IMR-90 (cell line): ENCODE measurements around the gene HACL1. TPM values are rescaled to one million over a fixed set of nuclear protein-coding genes. Genes with fewer than 3 reads are reported as not detected.

Experiments
- ATAC-seq: fragments of 200-7000 bp; cut with Tn5 transposase; 2 replicates; pipeline ENCODE4 v1.9.1; 2020; ENCODE audit warnings: low read depth, mild to moderate bottlenecking, moderate library complexity
- BruUV-seq: library from RNA; stranded (reverse); fragments of 400-500 nt; replicated peaks from 2 replicates; lab custom pipeline; 2021; lab: Mats Ljungman, UMichigan
- CTCF ChIA-PET: fragments of 300-600 bp; formaldehyde crosslinking; extraction: SDS; loops from one replicate; lab custom pipeline; 2021; ENCODE audit warnings: antibody characterized with exemption; lab: Yijun Ruan, JAX
- POLR2A ChIA-PET: fragments of 300-600 bp; sonication (Branson Sonifier 250); formaldehyde crosslinking; loops from one replicate; lab custom pipeline; 2022; ENCODE audit warnings: antibody characterized with exemption; ENCODE audit not compliant: unreplicated experiment; lab: Charles Lee
- DNase-seq: peaks from one replicate; pipeline ENCODE4 v3.0.0; 2013
- H2AFZ ChIP-seq: replicated peaks from 2 replicates; pipeline ENCODE3; 2013; ENCODE audit warnings: low read length, mild to moderate bottlenecking; ENCODE audit not compliant: poor library complexity
- H2AK5ac ChIP-seq: 2 replicates; pipeline ENCODE4 v1.6.1; 2013; ENCODE audit warnings: low read depth, low read length, inconsistent platforms
- H2AK9ac ChIP-seq: replicated peaks from 2 replicates; pipeline ENCODE3; 2013; ENCODE audit warnings: mild to moderate bottlenecking, low read depth, low read length, moderate library complexity; ENCODE audit not compliant: poor library complexity
- H2BK120ac ChIP-seq: 2 replicates; pipeline ENCODE4 v1.6.1; 2013; ENCODE audit warnings: low read depth, low read length, inconsistent platforms
- H2BK15ac ChIP-seq: 3 replicates; pipeline ENCODE4 v1.6.1; 2013; ENCODE audit warnings: low read depth, low read length, inconsistent platforms
- H2BK20ac ChIP-seq: 2 replicates; pipeline ENCODE4 v1.6.1; 2013; ENCODE audit warnings: low read depth, mild to moderate bottlenecking, inconsistent platforms, low read length, moderate library complexity
- H2BK5ac ChIP-seq: 2 replicates; pipeline ENCODE4 v1.6.1; 2013; ENCODE audit warnings: mild to moderate bottlenecking, low read depth, low read length, inconsistent platforms; ENCODE audit not compliant: poor library complexity, severe bottlenecking
- H3K14ac ChIP-seq: replicated peaks from 2 replicates; pipeline ENCODE4 v1.6.1; 2013; ENCODE audit warnings: low read depth, low read length, inconsistent platforms
- H3K18ac ChIP-seq: 2 replicates; pipeline ENCODE4 v1.6.1; 2013; ENCODE audit warnings: low read depth, low read length, control low read depth
- H3K23ac ChIP-seq: 2 replicates; pipeline ENCODE4 v1.6.1; 2013; ENCODE audit warnings: low read depth, low read length, inconsistent platforms
- H3K27ac ChIP-seq: 2 replicates; pipeline ENCODE4 v1.5.1; 2013; ENCODE audit warnings: mild to moderate bottlenecking, control low read depth, low read length; ENCODE audit not compliant: insufficient read depth
- H3K27me3 ChIP-seq: 2 replicates; pipeline ENCODE4 v1.6.1; 2013; ENCODE audit warnings: low read length; ENCODE audit not compliant: control insufficient read depth, insufficient read depth
- H3K36me3 ChIP-seq: 2 replicates; pipeline ENCODE4 v1.6.1; 2013; ENCODE audit warnings: low read length, mixed read lengths; ENCODE audit not compliant: control insufficient read depth, insufficient read depth
- H3K4ac ChIP-seq: 2 replicates; pipeline ENCODE4 v1.6.1; 2013; ENCODE audit warnings: low read depth, low read length, inconsistent platforms
- H3K4me1 ChIP-seq: 2 replicates; pipeline ENCODE4 v1.6.1; 2013; ENCODE audit warnings: low read length, mixed read lengths; ENCODE audit not compliant: control insufficient read depth, insufficient read depth
- H3K4me2 ChIP-seq: 2 replicates; pipeline ENCODE4 v1.6.1; 2013; ENCODE audit warnings: low read depth, mild to moderate bottlenecking, control low read depth, low read length, moderate library complexity
- H3K4me3 ChIP-seq: 2 replicates; pipeline ENCODE4 v1.5.1; 2013; ENCODE audit warnings: low read depth, mild to moderate bottlenecking, control low read depth, low read length, moderate library complexity; ENCODE audit not compliant: insufficient read depth
- H3K56ac ChIP-seq: 2 replicates; pipeline ENCODE4 v1.6.1; 2013; ENCODE audit warnings: low read length, inconsistent platforms; ENCODE audit not compliant: insufficient read depth; ENCODE audit errors: extremely low read depth
- H3K79me1 ChIP-seq, 2 experiments: 2 replicates each; pipeline ENCODE4 v1.6.1; 2013; ENCODE audit warnings: low read length in 2 of 2, inconsistent platforms in 1 of 2, low read depth in 1 of 2
- H3K9ac ChIP-seq: 2 replicates; pipeline ENCODE4 v1.6.1; 2013; ENCODE audit warnings: low read depth, low read length, control low read depth
- H3K9me1 ChIP-seq: 2 replicates; pipeline ENCODE4 v1.6.1; 2013; ENCODE audit warnings: low read length, inconsistent platforms; ENCODE audit not compliant: insufficient read depth
- H3K9me3 ChIP-seq: 2 replicates; pipeline ENCODE4 v1.6.1; 2013; ENCODE audit warnings: low read length; ENCODE audit not compliant: control insufficient read depth, insufficient read depth
- H4K20me1 ChIP-seq: 2 replicates; pipeline ENCODE4 v1.6.1; 2013; ENCODE audit warnings: low read length, inconsistent platforms; ENCODE audit not compliant: insufficient read depth
- H4K5ac ChIP-seq: 2 replicates; pipeline ENCODE4 v1.6.1; 2013; ENCODE audit warnings: mild to moderate bottlenecking, low read depth, low read length, control low read depth
- H4K8ac ChIP-seq, 2 experiments: 2 replicates each; pipeline ENCODE4 v1.6.1; 2013; ENCODE audit warnings: low read depth in 2 of 2, low read length in 2 of 2, control low read depth in 1 of 2, inconsistent platforms in 1 of 2
- H4K91ac ChIP-seq: 2 replicates; pipeline ENCODE4 v1.6.1; 2013; ENCODE audit warnings: low read depth, low read length, inconsistent platforms; ENCODE audit not compliant: insufficient read depth
- BHLHE40 ChIP-seq: fragments of 150-350 bp; IDR thresholded peaks from 2 replicates; pipeline ENCODE4 v1.6.1; 2016; ENCODE audit warnings: mild to moderate bottlenecking, low read depth, low read length
- CEBPB ChIP-seq: IDR thresholded peaks from 2 replicates; pipeline ENCODE4 v1.6.1; 2012; ENCODE audit warnings: low read depth, low read length, improper control_type of control experiment
- CHD1 ChIP-seq: IDR thresholded peaks from 2 replicates; pipeline ENCODE4 v1.6.1; 2012; ENCODE audit warnings: low read depth, low read length, improper control_type of control experiment
- FOS ChIP-seq: fragments of 150-350 bp; IDR thresholded peaks from 2 replicates; pipeline ENCODE4 v1.6.1; 2016; ENCODE audit warnings: low read depth, low read length
- MAFK ChIP-seq: IDR thresholded peaks from 2 replicates; pipeline ENCODE4 v1.6.1; 2012; ENCODE audit warnings: low read depth, low read length, improper control_type of control experiment
- MAZ ChIP-seq: IDR thresholded peaks from 2 replicates; pipeline ENCODE4 v1.6.1; 2012; ENCODE audit warnings: low read depth, mild to moderate bottlenecking, low read length, improper control_type of control experiment, moderate library complexity, borderline replicate concordance
- MXI1 ChIP-seq: IDR thresholded peaks from 2 replicates; pipeline ENCODE4 v1.6.1; 2012; ENCODE audit warnings: low read depth, mild to moderate bottlenecking, low read length, moderate library complexity, borderline replicate concordance
- NFE2L2 ChIP-seq: fragments of 150-350 bp; IDR thresholded peaks from 2 replicates; pipeline ENCODE4 v1.6.1; 2016; ENCODE audit warnings: low read depth, mild to moderate bottlenecking, low read length
- POLR2A ChIP-seq: IDR thresholded peaks from 2 replicates; pipeline ENCODE4 v1.6.1; 2012; ENCODE audit warnings: mild to moderate bottlenecking, low read depth, low read length
- RAD21 ChIP-seq: IDR thresholded peaks from 2 replicates; pipeline ENCODE4 v1.6.1; 2012; ENCODE audit warnings: low read length, improper control_type of control experiment
- SMC3 ChIP-seq: fragments of 150-350 bp; IDR thresholded peaks from 2 replicates; pipeline ENCODE4 v1.6.1; 2016; ENCODE audit warnings: low read depth, mild to moderate bottlenecking, antibody characterized with exemption, low read length, moderate library complexity
- WGBS, 2 experiments: methylation state at CpG; one replicate each; pipeline versions ENCODE4 v1.1.5 to v1.1.7; 2013; ENCODE audit warnings: missing lambda C conversion rate in 2 of 2; ENCODE audit not compliant: insufficient read length in 1 of 2; ENCODE audit errors: extremely low coverage in 2 of 2; 5-methylcytosine and 5-hydroxymethylcytosine counted together
- dilution Hi-C: fragments of 300-500 bp; cut with HindIII; formaldehyde crosslinking; loops from one replicate; pipeline ENCODE4 v1.14.3; 2018; ENCODE audit warnings: low sequenced_read_pairs; ENCODE audit not compliant: unreplicated experiment
- in situ Hi-C: fragments of 300-500 bp; cut with MboI; formaldehyde crosslinking; loops from 3 replicates; pipeline ENCODE4 v1.14.3; 2019; ENCODE audit warnings: low sequenced_read_pairs, inconsistent platforms, mixed read lengths
- intact Hi-C: fragments of 100-400 bp; cut with micrococcal nuclease; formaldehyde crosslinking; loops from 2 replicates; pipeline ENCODE4 v1.10.0; 2022
- polyA plus RNA-seq, 3 experiments: library from polyadenylated mRNA; depleted of rRNA; stranded (reverse); fragments of >200 nt; gene quantifications; 2 replicates each; pipeline ENCODE4 v1.2.3, GENCODE V29; 2012; ENCODE audit warnings: low replicate concordance in 1 of 3
- total RNA-seq: library from RNA; depleted of rRNA; stranded (reverse); fragments of >200 nt; gene quantifications from 2 replicates; pipeline ENCODE4 v1.2.3, GENCODE V29; 2012
- TF ChIP-seq, protein P1 (sequence below): fragments of 150-350 bp; IDR thresholded peaks from 2 replicates; pipeline ENCODE4 v1.6.1; 2016; ENCODE audit warnings: low read depth, mild to moderate bottlenecking, low read length, moderate library complexity, borderline replicate concordance
- TF ChIP-seq, protein P2 (sequence below): fragments of 150-350 bp; IDR thresholded peaks from 2 replicates; pipeline ENCODE4 v1.6.1; 2017; ENCODE audit warnings: mild to moderate bottlenecking, antibody characterized with exemption, low read length, low read depth
- TF ChIP-seq, protein P3 (sequence below): conservative IDR thresholded peaks from 2 replicates; pipeline ENCODE4 v1.5.1; 2012; ENCODE audit warnings: mild to moderate bottlenecking, low read depth, low read length, improper control_type of control experiment

Gene HACL1
- total and polyA plus RNA-seq, 2 of the 4 experiments (the other 2 are of a cell fraction) = 9.9 to 28.1 TPM

DNA sequence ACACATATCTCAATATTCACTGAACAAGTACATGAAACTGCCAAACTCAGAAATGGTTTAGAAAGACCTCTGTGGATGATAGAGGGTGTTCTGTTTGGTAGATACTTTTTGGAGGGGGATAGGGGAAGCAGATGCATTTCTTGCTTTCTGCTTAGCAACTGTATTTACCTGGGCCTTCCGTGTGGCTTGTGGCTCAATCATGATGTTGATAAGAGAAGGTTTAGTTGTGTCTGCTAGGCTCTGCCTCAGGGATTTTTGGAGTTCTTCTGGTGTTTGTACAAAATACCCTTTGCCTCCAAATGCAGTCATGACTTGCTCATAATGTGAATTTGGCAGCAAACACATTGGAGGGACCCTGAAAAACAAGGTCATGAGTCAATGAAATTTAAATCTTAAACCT, 38.2 kb downstream of the HACL1 start:
- no peak overlapping the region for H2AFZ ChIP-seq
- no peaks in the 10 kb centered on the region for H3K9me3 ChIP-seq
- H3K27me3 ChIP-seq = no peaks in the 10 kb centered on the region
- H3K27ac ChIP-seq = no peak overlapping the region
- no peak overlapping the region for H4K91ac ChIP-seq
- no peak overlapping the region for H3K4me3 ChIP-seq
- no CpG with 5 or more reads among the region's 1 CpG for WGBS, 2 experiments
- H3K9me1 ChIP-seq = no peaks in the 10 kb centered on the region
- H4K5ac ChIP-seq = no peak overlapping the region
- H4K8ac ChIP-seq = no peak overlapping the region
- no peak overlapping the region for H3K56ac ChIP-seq
- no peak overlapping the region for H3K4me2 ChIP-seq
- ATAC-seq = no peak
- no peak overlapping the region for H2BK5ac ChIP-seq
- no peak overlapping the region for H2BK15ac ChIP-seq
- no peak overlapping the region for H2BK20ac ChIP-seq
- H3K9ac ChIP-seq = no peak overlapping the region
- no peak overlapping the region for H2AK5ac ChIP-seq
- peaks cover 27% of the 10 kb centered on the region for H3K36me3 ChIP-seq
- no peak overlapping the region for H3K4ac ChIP-seq
- TF ChIP-seq, protein P1, sequence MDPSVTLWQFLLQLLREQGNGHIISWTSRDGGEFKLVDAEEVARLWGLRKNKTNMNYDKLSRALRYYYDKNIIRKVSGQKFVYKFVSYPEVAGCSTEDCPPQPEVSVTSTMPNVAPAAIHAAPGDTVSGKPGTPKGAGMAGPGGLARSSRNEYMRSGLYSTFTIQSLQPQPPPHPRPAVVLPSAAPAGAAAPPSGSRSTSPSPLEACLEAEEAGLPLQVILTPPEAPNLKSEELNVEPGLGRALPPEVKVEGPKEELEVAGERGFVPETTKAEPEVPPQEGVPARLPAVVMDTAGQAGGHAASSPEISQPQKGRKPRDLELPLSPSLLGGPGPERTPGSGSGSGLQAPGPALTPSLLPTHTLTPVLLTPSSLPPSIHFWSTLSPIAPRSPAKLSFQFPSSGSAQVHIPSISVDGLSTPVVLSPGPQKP = no peak
- TF ChIP-seq FOS (no peak), MAZ (no peak), CHD1 (no peak), BHLHE40 (no peak), NFE2L2 (no peak), CEBPB (no peak), MAFK (no peak), RAD21 (no peak), MXI1 (no peak), SMC3 (no peak), POLR2A (no peak)
- TF ChIP-seq, protein P2, sequence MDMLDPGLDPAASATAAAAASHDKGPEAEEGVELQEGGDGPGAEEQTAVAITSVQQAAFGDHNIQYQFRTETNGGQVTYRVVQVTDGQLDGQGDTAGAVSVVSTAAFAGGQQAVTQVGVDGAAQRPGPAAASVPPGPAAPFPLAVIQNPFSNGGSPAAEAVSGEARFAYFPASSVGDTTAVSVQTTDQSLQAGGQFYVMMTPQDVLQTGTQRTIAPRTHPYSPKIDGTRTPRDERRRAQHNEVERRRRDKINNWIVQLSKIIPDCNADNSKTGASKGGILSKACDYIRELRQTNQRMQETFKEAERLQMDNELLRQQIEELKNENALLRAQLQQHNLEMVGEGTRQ = no peak
- TF ChIP-seq, protein P3, sequence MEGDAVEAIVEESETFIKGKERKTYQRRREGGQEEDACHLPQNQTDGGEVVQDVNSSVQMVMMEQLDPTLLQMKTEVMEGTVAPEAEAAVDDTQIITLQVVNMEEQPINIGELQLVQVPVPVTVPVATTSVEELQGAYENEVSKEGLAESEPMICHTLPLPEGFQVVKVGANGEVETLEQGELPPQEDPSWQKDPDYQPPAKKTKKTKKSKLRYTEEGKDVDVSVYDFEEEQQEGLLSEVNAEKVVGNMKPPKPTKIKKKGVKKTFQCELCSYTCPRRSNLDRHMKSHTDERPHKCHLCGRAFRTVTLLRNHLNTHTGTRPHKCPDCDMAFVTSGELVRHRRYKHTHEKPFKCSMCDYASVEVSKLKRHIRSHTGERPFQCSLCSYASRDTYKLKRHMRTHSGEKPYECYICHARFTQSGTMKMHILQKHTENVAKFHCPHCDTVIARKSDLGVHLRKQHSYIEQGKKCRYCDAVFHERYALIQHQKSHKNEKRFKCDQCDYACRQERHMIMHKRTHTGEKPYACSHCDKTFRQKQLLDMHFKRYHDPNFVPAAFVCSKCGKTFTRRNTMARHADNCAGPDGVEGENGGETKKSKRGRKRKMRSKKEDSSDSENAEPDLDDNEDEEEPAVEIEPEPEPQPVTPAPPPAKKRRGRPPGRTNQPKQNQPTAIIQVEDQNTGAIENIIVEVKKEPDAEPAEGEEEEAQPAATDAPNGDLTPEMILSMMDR = no peak
- no peak overlapping the region for H3K18ac ChIP-seq
- intact Hi-C loops = no loop called here
- H3K4me1 ChIP-seq = no peaks in the 10 kb centered on the region
- peak; percentile 6 for DNase-seq
- no peak overlapping the region for H3K14ac ChIP-seq
- no peaks in the 10 kb centered on the region for H4K20me1 ChIP-seq
- in situ Hi-C loops = no loop called here
- CTCF ChIA-PET = no interaction called here
- H3K23ac ChIP-seq = no peak overlapping the region
- POLR2A ChIA-PET = no interaction called here
- no peak overlapping the region for H2AK9ac ChIP-seq
- no peaks in the 10 kb centered on the region for H3K79me1 ChIP-seq
- no TSS peak for BruUV-seq
- H2BK120ac ChIP-seq = no peak overlapping the region
- dilution Hi-C loops = no loop called here
